Putamen (tissue), 1 donor: ENCODE results near the gene CD7.

ENCODE experiments used
- DNase-seq: peaks from one replicate; pipeline ENCODE4 v3.0.0-alpha.2; 2016; ENCODE audit warnings: low spot score

The CD7 gene

DNA sequence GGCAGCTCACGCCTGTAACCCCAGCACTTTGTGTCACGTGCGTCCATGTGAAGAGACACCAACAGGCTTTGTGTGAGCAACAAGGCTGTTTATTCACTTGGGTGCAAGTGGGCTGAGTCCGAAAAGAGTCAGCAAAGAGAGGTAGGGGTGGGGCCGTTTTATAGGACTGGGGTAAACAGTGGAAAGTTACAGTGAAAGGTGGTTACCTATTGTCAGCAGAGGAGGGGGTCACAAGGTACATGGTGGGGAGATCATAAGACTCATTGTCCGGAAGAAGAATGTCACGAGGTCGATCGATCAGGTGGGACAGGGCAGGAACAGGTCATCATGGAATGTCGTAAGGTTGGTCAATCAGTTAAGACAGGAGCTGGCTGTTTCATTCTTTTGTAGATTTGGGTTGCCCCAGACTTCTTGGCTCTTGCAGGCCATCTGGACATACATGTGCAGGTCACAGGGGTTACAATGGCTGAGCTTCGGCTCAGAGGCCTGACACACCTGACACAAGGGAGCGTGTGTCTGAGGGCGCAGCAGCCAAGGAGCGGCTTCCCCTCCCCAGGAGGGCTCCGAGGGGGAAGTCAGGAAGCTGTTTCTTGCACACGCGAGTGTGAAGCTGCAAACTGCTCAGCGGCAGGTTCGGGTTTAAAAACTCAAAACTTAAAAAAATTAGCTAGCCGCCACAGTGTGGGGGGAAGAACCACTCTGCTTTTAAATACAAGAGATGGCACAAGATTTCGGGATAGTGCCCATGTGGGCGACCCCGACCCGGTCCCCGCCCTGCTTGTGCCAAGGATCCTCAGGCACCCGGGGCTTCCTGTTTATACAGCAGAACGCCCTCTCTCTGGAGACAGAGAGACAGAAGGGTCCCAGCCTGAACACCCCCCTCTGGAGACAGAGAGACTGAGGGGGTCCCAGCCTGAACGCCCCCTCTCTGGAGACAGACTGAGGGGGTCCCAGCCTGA lies 29.2 kb upstream of the CD7 start:
- no peak for DNase-seq

DNA sequence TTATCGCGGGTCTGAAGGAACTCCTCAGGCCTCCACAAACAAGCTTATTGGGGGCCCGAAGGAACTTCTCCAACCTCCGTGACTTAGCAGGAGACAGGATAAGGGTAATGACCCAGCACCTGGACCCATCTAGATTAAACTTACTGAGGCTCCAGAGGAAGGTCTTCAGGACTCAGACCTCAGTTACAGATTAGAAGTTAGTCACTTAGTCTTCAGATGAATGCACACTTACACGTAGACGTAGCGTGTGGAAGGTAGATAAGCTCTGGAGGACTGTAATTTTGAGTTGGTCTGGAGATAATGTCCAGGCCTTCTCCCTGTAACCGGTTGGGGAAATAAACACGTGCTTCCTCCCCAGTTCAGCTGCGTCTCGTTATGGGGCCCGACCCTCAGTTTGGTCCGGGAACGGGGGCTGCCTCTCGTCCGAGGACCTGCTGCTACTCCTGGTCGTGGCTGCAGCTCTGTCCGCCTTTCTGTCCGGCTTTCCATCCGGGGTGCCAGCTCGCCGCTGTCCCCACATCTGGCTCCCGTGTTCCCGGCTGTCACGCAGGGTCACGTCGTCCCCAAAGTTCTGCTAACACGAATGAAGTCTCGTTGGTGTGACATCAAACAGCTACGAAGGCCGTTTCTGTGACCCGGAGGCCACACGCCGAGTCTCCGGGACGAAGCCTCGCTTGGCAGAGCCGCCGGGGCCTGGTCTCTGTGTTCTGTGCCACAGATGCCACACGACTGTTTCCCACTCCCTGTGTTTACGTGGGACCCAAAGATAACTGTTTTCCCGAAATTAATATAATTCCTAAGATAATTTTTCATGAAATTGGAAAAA lies 28.0 kb upstream of the CD7 start:
- DNase-seq = no peak

- no peak for DNase-seq
Measured at GRCh38 chr17:82344175-82344907, 26.9 kb upstream of the CD7 start.

DNA sequence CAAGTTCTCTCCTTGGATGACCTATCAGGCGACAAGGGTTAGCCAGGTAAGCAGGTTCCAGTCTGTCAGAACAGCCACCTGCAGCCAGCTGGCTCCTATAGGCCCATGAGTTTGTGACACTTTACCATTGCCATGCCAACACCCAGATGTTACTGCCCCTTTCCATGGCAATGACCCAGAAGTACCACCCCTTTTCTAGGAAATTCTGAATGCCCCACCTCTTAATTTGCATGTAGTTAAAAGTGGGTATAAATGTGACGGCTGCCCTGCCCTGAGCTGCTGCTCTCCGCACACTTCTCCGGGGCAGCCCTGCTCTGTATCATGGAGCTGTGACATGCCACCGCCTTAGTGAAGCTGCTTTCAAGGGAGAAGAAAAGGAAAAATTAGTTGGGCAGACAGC lies 26.2 kb upstream of the CD7 start:
- no peak for DNase-seq

- DNase-seq = no peak
Measured at GRCh38 chr17:82342361-82343079, 25.1 kb upstream of the CD7 start.

DNA sequence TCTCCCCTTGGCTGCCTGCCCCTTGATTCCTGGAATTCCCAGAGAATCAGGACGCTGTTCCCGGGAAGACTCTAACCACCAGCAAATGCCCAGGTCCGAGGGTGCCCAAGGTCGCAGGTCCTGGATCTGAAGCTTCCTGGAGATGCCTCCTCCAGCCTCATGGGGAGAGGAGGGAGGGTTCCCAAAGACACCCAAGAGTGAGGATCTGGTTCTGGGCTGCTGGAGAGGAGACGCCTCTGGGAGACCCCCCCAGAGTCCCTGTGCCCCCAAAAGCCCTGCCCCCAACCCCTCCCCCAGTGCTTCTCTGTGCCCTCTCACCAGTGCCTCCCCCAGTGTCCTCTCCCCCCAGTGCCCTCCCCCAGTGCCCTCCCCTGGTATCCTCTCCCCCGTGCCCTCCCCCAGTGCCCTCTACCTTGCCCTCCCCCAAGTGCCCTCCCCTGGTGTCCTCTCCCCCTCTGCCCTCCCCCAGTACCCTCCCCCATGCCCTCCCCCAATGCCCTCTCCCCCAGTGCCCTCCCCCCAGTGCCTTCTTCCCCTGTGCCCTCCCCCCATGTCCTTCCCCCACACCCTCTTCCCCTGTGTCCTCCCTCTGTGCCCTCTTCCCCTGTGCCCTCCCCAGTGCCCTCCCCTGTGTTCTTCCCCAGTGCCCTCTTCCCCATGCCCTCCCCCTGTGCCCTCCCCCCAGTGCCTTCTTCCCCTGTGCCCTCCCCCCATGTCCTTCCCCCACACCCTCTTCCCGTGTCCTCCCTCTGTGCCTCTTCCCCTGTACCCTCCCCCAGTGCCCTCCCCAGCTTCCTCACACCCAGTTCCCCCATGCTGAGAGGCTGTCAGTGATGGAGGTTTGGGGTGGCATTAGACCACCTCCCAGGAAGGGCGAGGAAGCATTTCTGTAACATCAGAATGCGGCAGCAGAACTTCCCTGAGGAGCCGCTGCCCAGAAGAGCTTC lies 22.5 kb upstream of the CD7 start:
- no peak for DNase-seq

GRCh38 chr17:82338858-82339633 lies 21.6 kb upstream of the CD7 start:
- peak; percentile 61 for DNase-seq

DNA sequence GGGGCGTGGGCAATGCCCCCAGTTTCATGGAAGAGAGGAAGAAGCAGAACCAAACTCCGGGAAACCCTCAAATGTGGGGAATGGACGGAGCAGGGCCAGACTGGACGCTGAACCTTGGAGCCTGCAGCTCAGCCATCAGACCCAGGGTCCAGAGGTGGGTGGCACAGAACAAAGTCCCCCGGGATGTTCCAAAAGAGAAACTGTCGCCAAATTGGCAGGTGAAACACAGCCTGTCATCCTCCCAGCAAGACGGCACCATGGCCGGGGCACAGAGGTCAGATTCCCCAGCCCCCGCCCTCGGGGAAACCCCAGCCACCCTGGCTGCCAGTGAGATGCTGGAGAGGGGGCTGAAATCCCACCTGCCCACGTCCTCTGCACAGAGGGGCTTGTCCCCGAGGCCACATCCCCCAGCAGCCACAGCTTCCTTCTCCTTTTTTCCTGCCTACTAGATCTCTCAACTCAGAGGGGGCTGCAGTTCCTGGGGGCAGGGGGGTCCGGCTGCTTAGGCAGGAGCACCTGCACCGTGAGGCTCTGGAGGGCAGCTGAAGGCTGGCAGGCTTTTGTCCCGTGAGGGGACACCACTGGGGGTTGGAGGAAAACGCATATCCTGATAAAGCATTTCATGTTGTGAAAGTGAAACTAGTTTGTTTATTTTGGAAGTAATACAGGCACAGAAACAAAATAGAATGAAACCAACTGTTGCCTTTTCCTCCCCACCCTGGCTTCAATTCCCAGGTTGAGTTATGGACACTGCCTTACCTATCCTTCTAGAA lies 17.4 kb upstream of the CD7 start:
- no peak for DNase-seq

- DNase-seq = no peak
Measured at GRCh38 chr17:82334204-82334621, 16.8 kb upstream of the CD7 start.

- no peak for DNase-seq
Measured at GRCh38 chr17:82333279-82334171, 16.1 kb upstream of the CD7 start, which contains the start of gene SECTM1. Gene SECTM1, minus strand, starts transcription at chr17:82333766. Its CDS starts 6,526 bp downstream, at chr17:82327240.

GRCh38 chr17:82332669-82333278 lies 15.4 kb upstream of the CD7 start:
- no peak for DNase-seq

DNA sequence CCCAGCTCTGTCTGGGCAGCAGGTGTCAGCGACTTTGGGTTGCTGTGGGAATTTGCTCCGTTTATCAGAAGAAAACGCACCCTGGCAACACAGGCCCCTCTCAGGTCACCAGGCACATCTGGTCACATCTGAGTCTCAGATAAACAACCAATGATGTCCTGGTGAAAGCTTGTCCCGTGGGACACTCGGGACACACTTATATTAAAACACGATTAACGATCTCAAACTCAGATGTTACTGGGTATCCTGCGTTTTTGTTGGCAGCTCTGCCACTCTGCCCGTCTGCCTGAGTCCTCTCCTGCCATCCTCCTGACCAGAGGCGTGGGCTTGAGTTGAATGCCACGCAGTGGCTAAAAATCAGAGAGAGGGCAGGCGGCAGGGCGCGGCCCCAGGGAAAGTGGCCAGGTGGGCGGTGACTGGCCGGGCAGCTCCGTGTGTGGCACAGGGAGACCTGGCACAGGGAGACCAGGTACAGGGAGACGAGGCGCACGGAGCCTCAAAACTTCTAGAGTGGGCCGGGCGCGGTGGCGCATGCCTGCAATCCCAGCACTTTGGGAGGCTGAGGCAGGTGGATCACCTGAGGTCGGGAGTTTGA lies 14.0 kb upstream of the CD7 start:
- no peak for DNase-seq

DNA sequence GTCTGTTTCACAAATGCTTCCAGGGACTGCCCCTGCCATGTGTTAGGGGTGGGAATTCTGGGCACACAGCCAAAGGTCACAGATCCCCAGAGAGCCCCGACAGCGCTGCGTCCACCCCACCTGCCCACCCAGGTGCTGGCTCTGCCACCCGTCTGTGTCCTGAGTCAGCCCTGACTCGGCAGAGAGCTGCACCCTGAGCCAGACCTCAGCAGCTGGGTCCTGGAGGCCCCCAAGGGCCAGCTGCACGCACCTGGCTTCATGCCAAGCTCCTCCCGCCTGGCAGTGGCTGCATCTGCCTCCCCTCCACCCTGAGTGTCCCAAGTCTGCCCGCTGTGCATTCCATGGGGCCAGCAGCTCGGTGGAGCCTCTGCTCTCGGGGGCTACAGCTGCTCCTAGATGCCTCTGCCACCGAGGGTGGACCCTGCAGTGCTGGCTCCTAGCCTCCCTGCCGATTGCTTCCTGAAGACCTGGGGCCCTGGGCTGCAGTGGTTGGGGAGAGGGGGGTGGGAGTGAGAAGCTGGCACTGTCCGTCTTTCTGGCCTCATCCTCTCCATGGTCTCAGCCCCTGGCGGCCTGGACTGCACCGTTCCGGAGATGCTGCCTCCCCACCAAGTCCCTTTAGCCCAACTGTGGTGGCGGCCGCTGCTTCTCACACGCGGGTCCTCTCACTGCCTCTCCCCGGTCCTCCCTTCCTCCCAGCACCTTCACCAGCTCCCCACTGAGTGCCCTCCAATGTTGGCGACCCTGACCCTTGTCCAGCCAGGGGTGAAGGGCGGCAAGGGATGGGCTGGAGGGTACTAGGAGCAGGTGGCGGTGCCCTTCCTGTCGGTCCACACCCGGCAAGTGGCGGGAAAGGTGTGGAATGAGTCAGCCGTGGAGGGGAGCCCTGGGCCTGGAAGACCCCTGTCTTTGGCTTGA lies 13.2 kb upstream of the CD7 start:
- no peak for DNase-seq

GRCh38 chr17:82329683-82330321 lies 12.4 kb upstream of the CD7 start:
- DNase-seq = no peak

DNA sequence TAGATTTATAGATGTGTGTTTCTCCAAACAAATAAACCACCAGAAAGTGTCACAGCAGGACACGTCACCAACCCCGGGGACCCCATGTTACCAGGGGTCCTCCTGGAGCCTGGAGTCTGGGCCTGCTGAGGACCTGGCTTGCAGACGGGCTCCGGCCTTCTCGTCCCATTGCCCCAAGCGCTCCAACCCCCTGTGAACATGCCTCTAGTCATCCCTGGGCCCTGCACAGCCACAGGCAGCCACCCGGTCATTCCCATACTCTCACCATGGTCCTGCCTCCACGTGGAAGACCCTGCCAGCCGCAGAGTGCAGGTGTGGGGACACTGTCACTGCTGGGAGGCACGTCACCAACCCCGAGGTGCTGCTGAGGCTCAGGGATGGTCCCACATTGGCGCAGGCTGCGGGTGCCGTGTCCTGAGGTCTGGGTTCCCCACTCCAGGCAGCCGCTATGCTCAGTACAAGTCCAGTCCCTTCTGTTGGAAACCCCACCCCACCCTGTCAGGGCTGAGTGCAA lies 11.6 kb upstream of the CD7 start:
- DNase-seq = no peak
